ENCODE results near the gene UTF1. TPM values are rescaled to one million over a fixed set of nuclear protein-coding genes. Genes with fewer than 3 reads are reported as not detected.

Gene UTF1
- total and polyA plus RNA-seq, 9 of the 15 experiments (the other 6 are each of a cell fraction or from before 2014, with no cell fraction given) = 0.35 to 0.46 TPM; not detected in 7

- TF ChIP-seq CREB3 (tag; conservative IDR thresholded peaks at IDR 0.05; ENCODE audit: low read depth) (0 out of 2 replicates have a peak, but pooled peaks have one; percentile 28), BRD9 (IDR thresholded peaks at IDR 0.05; ENCODE audit: low read depth, partially characterized antibody) (peak; percentile 77), MGA (IDR thresholded peaks at IDR 0.05) (peak; percentile 86), ZKSCAN8 (CRISPR knock-in tag; IDR thresholded peaks at IDR 0.05) (no peak), ZBTB2 (IDR thresholded peaks at IDR 0.05) (0 out of 2 replicates have a peak, but pooled peaks have one; percentile 29), E2F6 (IDR thresholded peaks at IDR 0.05; ENCODE audit: borderline replicate concordance in 1 of 2, extremely low read depth in 1 of 2, insufficient read depth in 1 of 2, insufficient read length in 1 of 2, low read depth in 1 of 2, low read length in 1 of 2, poor library complexity in 1 of 2, severe bottlenecking in 1 of 2) (peak; percentile 49 to 82), RNF2 (IDR thresholded peaks at IDR 0.05) (peak; percentile 90), FOXA1 (IDR thresholded peaks at IDR 0.05; ENCODE audit: borderline replicate concordance) (no peak), CBX3 (IDR thresholded peaks at IDR 0.05; ENCODE audit: borderline replicate concordance in 1 of 2, low read length in 2 of 2) (peak in 1 of 2 experiments; percentile 38; a peak in 1 of 3 replicates), HMGN3 (IDR thresholded peaks at IDR 0.05; ENCODE audit: borderline replicate concordance, extremely low read depth, insufficient read length, low read depth, low read length) (peak; percentile 20), ZNF263 (CRISPR knock-in tag; IDR thresholded peaks at IDR 0.05; ENCODE audit: borderline replicate concordance) (no peak)
Measured at GRCh38 chr10:133278577-133279265, 48.7 kb downstream of the UTF1 start (continued).

Measured in K562 (cell line).